NCI-H510A (cell line): ENCODE results near the gene SPATA12.

Source experiments
- DNase-seq: peaks from one replicate; lab custom pipeline; 2025; lab: John Stamatoyannopoulos, UW

Gene SPATA12

DNA sequence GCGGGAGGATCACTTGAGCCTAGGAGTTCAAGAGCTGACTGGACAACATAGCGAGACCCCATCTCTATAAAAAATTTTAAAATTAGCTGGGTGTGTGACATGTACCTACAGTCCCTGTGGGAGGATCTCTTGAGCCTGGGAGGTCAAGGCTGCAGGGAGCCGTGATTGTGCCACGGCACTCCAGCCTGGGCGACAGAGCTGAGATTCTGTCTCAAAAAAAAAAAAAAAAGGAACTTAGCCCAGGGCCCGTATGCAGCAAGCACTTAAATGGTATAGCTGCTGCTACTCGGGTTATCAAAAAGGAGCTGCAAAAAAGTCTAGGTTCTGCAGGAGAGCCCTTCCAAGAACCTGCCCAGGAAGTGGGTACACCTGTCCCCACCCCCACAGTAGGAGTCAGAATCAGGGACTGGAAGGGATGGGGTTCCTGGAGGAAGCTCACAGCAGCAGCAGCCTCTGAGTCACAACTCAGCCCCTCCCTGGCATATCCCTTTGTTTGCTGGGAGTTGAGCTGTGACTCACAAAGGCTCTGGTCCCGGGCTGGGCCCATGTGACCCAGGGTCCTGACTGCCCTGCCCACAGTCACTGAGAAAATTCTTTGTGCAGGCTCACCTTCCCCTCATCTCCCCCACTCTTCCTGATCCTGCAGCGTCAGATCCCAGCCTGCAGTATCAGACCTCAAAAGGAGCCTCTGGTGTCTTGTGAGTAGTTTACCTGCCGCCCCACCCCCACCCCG, at the start of gene SPATA12:
Gene SPATA12 (plus strand): TSS at position 576 of the 733 bp plus-strand sequence. CDS start 13,031 bp downstream, outside the sequence.
- peak; percentile 11 for DNase-seq

- DNase-seq = no peak
These were observed 49.4 kb upstream of the SPATA12 start for GRCh38 chr3:57011022-57011421.

- no peak for DNase-seq
These were observed 47.6 kb upstream of the SPATA12 start for GRCh38 chr3:57012847-57013246.

DNA sequence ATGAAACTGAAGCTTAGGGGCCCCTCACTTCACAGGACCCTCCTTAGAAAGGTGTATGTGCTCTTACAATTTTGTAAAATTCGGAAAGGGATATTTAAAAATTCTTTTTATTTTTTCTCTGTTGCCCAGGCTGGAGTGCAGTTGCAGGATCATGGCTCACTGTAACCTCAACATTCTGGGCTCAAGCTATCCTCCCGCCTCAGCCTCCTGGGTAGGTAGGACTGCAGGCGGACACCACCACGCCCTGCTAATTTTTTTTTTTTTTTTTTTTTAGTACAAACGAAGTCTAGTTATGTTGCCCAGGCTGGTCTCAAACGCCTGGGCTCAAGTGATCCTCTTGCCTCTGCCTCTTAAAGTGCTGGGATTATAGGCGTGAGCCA, 45.1 kb upstream of the SPATA12 start:
- no peak for DNase-seq

GRCh38 chr3:57015912-57016311, 44.6 kb upstream of the SPATA12 start:
- no peak for DNase-seq

DNA sequence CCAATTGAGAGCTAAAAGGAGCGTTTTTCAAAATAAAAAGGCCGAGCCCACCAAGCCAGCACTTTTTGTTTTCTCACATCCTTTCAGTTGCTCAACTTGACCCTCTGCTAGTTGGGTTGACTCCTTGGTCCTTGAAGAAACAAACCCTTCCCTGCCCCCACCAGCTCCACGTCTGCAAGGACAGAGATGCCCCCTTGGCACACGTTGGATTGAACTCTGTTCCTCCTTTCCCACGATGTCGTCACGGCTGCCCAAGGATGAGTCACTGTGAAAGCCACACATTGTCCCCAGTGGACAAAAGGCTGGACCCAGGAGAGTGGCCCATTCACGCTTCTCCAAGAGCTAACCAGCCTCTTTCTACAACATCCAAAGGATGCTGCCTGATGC, 43.0 kb upstream of the SPATA12 start:
- no peak for DNase-seq

GRCh38 chr3:57018246-57018645, 42.2 kb upstream of the SPATA12 start:
- no peak for DNase-seq

- no peak for DNase-seq
These were observed 41.4 kb upstream of the SPATA12 start for GRCh38 chr3:57019057-57019456.

- DNase-seq = no peak
These were observed 35.2 kb upstream of the SPATA12 start for GRCh38 chr3:57025237-57025636.

DNA sequence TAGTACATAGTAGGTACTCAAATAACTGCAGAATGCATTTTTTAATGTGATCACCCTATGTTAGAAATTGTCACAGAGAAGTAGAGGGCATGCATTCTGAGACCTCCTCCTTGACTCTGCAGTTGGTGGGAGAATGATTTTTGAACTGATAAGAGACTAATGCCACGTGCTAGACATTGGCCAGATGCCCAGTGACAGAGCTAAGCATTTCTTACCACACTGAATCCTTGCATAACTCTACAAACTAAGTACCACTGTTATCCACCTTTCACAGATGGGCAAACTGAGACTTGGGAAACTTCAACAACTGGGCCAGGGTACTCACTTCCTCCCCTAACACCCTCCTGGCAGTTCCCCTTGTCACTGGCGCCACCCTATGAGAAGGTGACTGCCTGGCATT, 33.5 kb upstream of the SPATA12 start:
- DNase-seq = no peak

- no peak for DNase-seq
These were observed 31.1 kb upstream of the SPATA12 start for GRCh38 chr3:57029383-57029782.

DNA sequence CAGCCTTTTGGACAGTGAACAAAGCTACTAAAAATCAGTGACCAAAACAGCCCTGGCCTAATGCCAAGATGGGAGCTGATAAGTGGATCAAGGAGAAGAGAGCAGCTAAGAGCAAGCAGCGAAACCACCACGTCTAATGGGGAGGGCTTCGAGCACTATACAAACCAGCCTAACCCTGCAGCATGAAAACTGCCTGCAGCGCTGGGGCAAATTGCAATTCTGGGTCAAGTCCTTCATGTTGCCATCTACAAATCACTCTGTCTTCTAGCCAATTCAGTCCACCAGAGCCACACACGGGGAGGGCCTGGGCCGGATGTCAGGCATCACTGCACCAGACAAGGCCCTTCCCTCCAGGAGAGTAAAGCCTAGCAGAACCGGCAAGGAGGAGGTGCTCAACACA, 30.5 kb upstream of the SPATA12 start:
- DNase-seq = peak; percentile 72

GRCh38 chr3:57030721-57031120, 29.7 kb upstream of the SPATA12 start:
- DNase-seq = no peak

DNA sequence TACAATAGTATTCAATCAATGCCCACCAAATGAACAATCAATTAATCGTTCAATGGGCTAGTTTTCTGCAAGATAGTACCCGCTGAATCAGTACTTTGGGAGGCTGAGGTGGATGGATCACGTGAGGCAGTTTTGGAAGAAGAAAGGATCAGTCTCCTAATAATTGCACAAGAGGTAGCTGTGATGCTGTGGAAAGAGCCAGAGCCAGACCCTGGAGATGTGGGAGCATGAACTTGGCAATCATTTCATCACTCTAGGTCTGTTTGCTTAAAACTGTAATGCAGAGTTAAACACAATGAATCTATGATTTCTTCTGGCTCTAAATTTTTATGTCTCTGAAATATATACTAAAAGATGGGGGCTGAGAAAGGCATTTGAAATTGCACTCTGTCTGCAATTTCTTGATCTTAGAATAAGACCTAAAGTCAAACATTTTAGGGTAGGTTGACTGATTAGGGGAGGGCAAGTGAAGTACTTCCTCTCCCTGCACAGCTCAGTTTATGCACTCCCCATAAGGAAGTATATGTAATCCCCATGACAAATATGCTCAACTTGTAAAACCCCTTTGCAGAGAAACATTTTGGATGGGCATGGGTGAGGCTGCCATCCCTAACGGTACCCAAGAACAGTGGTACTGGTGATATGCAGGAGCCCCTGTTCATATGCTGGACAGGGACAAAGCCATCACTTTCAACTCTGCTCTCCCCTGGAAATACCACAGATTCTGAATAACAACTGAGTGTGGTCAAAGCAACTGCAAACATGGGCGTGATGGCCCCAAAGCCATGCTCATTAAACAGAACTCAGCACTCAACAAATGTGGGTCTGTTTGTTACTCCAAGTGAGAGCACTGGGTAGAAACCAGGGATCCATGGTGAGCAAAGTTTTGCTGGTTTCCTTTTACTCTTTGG, 28.6 kb upstream of the SPATA12 start:
- DNase-seq = no peak

DNA sequence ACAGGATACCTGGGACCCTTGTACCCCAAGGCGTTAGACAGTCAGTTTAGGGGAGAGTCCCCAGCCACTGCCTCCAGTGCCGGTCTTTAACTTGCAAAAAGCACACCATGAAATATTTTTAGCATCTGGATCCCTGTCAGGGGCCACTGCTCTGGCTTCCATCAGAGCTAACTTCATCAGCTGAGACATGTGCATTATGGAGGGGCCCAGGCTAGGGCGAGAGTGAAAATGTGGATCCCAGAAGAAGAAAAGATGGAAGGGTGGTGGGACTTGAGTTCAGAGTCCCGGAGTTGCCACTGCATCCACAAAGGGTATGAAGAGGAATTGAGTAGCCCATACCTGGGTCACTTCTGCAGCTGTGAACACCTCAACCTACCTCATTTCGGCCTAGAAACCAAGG, 23.5 kb upstream of the SPATA12 start:
- DNase-seq = no peak

DNA sequence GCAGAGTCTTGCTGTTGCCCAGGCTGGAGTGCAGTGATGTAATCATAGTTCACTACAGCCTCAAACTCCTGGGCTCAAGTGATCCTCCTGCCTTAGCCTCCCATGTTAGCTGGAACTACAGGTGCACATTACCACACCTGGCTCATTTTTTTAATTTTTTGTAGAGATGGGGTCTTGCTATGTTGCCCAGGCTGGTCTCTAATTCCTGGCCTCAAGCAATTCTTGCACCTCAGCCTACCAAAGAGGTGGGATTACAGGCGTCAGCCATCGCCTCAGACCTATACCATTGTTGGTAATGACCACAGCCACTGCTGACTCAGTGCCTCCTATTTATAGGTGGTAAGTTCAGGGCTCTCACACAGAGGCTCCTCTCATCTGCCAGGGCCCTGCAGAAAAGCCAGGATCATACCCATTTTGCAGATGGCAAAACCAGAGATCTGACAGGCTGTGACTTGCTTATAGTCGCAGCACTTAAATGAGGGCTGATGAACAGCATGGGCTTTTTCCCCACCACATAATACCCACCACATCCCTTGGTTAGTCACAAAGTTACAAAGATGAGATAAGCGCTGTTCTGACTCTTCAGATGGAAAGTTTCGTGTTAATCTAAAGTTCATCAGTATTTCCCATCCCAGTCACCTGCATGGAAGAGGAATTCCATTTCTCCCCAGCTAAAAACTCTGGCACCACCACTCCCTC, 21.8 kb upstream of the SPATA12 start:
- DNase-seq = no peak

GRCh38 chr3:57041674-57042073, 18.8 kb upstream of the SPATA12 start:
- no peak for DNase-seq

DNA sequence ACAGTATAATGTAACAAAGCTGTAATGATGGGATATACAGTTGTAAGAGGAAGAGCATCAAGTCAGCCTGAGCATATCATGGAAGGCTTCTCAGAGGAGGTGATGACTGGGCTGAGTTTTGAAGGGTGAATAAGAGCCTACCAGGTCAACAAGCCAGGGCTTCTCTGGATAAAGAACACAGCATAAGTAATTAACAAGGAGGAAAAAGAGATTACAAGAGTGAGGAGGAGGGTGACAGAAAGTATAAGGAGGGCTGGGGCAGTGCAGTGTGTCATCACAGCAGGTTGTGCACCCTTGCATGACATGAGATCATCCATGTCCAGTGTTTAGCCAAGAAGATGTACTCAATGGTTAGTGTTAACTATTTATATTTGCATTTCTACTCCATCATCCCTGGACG, 16.9 kb upstream of the SPATA12 start:
- no peak for DNase-seq

DNA sequence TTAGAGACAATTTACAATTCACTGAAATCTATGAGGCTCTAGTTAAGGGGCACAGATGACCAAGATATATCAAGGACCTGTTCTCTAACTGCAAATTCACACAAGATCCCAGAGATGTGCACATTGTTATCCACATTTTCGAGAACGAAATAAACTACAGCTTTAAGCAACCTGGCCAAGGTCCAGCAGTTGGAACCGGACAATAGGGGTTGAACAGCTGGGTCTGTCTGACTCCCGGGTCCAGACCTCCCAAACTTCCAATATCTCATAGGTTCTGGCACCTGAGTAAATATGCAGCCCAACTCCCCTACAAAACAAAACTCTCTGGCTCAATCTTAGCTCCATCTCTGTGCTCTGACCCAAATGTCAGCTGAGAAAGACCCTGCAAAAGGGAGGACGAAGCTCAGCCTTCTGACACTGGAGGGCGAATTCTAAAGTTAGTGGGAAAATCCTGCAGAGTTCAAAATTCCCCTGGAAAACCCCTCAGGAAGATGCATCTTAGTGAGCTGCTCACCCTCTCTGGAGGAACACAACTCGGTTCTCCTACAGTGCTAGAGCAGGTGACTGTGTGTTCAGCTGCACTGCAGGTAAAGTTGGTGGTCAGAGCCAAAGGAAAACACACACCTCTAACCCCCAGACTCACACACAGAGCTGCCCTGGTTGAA, 14.2 kb upstream of the SPATA12 start:
- no peak for DNase-seq

GRCh38 chr3:57048052-57048671, 12.3 kb upstream of the SPATA12 start:
- peak; percentile 20 for DNase-seq

GRCh38 chr3:57048728-57049127, 11.7 kb upstream of the SPATA12 start:
- DNase-seq = peak; percentile 41

DNA sequence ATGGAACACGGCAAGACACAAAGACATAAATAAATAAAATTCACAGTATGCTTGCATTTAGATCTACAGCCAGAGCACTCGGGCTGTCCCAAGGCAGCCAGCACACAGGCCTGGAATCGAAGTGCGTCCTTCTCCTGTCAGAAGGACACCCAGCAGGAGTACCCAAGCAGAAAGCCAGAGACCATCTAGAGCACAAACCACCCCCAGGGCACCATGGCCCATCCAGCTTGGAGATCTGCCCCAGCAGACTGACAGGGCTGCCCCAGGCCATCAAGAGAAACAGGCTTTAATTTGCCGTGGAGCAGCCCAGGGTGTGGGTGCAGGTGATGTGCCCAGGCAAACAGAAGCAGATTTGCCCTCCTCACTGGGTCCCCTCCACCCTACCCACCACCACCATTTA, 7.8 kb upstream of the SPATA12 start:
- DNase-seq = no peak
